Endothelial cell of umbilical vein (primary cell): ENCODE data around the gene C5. TPM values are rescaled to one million over a fixed set of nuclear protein-coding genes. Genes with fewer than 3 reads are reported as not detected.

Experiments used
- BruUV-seq: library from RNA; stranded (reverse); fragments of 400-500 nt; replicated peaks from 2 replicates; lab custom pipeline; 2021; lab: Mats Ljungman, UMichigan
- CTCF ChIA-PET: fragments of 300-600, 350-600 bp; sonication (Branson Sonifier 250); formaldehyde crosslinking; loops from one replicate; lab custom pipeline; 2021; ENCODE audit warnings: antibody characterized with exemption, inconsistent platforms; lab: Charles Lee
- POLR2A ChIA-PET: fragments of 300-600, 350-600 bp; sonication (Branson Sonifier 250); formaldehyde crosslinking; loops from one replicate; lab custom pipeline; 2021; ENCODE audit warnings: antibody characterized with exemption, inconsistent platforms; lab: Charles Lee
- DNase-seq: peaks from one replicate; pipeline ENCODE4 v3.0.0-alpha.2; 2011; ENCODE audit warnings: low read depth, low spot score
- FAIRE-seq: peaks from 2 replicates; lab custom pipeline; 2011; peaks lifted over from hg19 to GRCh38; lab: Jason Lieb, UNC
- H2AFZ ChIP-seq: 2 replicates; pipeline ENCODE4 v1.6.0; 2012; ENCODE audit warnings: low read depth, low read length, control low read depth, inconsistent platforms
- H3K27ac ChIP-seq: 2 replicates; pipeline ENCODE4 v1.5.1; 2011; ENCODE audit warnings: low read depth, mild to moderate bottlenecking, control low read depth, low read length, moderate library complexity; ENCODE audit not compliant: insufficient read depth
- H3K27me3 ChIP-seq, 2 experiments: 2 replicates each; pipeline versions ENCODE4 v1.6.0 to v1.6.1; 2011; ENCODE audit warnings: low read length in 2 of 2, mixed read lengths in 1 of 2; ENCODE audit not compliant: control insufficient read depth in 2 of 2, insufficient read depth in 2 of 2
- H3K36me3 ChIP-seq, 2 experiments: 2 replicates in 1 of 2; 3 replicates in 1 of 2; pipeline ENCODE4 v1.5.1; 2011; ENCODE audit warnings: low read length in 2 of 2, mild to moderate bottlenecking in 1 of 2, moderate library complexity in 1 of 2; ENCODE audit not compliant: control insufficient read depth in 2 of 2, insufficient read depth in 2 of 2; ENCODE audit errors: extremely low read depth in 1 of 2
- H3K4me1 ChIP-seq: 3 replicates; pipeline ENCODE4 v1.5.1; 2011; ENCODE audit warnings: mild to moderate bottlenecking, low read length; ENCODE audit not compliant: control insufficient read depth, insufficient read depth; ENCODE audit errors: extremely low read depth
- H3K4me2 ChIP-seq: 2 replicates; pipeline ENCODE4 v1.6.1; 2011; ENCODE audit warnings: low read length, control low read depth, mixed read lengths; ENCODE audit not compliant: insufficient read depth
- H3K4me3 ChIP-seq, 3 experiments: fragments of 200-600 bp in 1 of 3; sonication (generic), shearing (Covaris generic) in 1 of 3; replicated peaks in 1 of 3; 2 replicates each; pipeline ENCODE4 v1.5.1; 2011 to 2016; ENCODE audit warnings: control low read depth in 3 of 3, low read length in 3 of 3, mild to moderate bottlenecking in 2 of 3, inconsistent platforms in 1 of 3, low read depth in 1 of 3, moderate library complexity in 1 of 3; ENCODE audit not compliant: insufficient read depth in 1 of 3
- H3K79me2 ChIP-seq: 2 replicates; pipeline ENCODE4 v1.6.0; 2012; ENCODE audit warnings: low read length, inconsistent platforms; ENCODE audit not compliant: control insufficient read depth, insufficient read depth
- H3K9ac ChIP-seq: replicated peaks from 2 replicates; pipeline ENCODE3; 2011; ENCODE audit warnings: low read length, control low read depth; ENCODE audit not compliant: insufficient read depth; ENCODE audit errors: extremely low read depth
- H3K9me1 ChIP-seq: replicated peaks from 3 replicates; pipeline ENCODE4 v1.6.0; 2011; ENCODE audit warnings: mild to moderate bottlenecking, low read length; ENCODE audit not compliant: control insufficient read depth, insufficient read depth; ENCODE audit errors: extremely low read depth
- H3K9me3 ChIP-seq: replicated peaks from 2 replicates; pipeline ENCODE4 v1.5.1; 2012; ENCODE audit warnings: low read length, inconsistent platforms; ENCODE audit not compliant: control insufficient read depth, insufficient read depth
- H4K20me1 ChIP-seq: replicated peaks from 2 replicates; pipeline ENCODE3; 2011; ENCODE audit warnings: mild to moderate bottlenecking, low read length; ENCODE audit not compliant: control insufficient read depth, insufficient read depth; ENCODE audit errors: extremely low read depth
- CTCF ChIP-seq, 2 donors: IDR thresholded peaks; 1 replicate in 1 of 2; 2 replicates in 1 of 2; pipeline ENCODE4 v1.5.1; 2011; ENCODE audit warnings: low read length in 2 of 2, mild to moderate bottlenecking in 2 of 2, moderate library complexity in 2 of 2, control low read depth in 1 of 2, inconsistent platforms in 1 of 2, low read depth in 1 of 2; ENCODE audit not compliant: insufficient read depth in 1 of 2; ENCODE audit errors: extremely low read depth in 1 of 2
- FOS ChIP-seq: IDR thresholded peaks from 2 replicates; pipeline ENCODE4 v1.6.1; 2011; ENCODE audit warnings: mild to moderate bottlenecking, low read length, moderate library complexity, borderline replicate concordance; ENCODE audit not compliant: insufficient read depth
- GATA2 ChIP-seq: IDR thresholded peaks from 2 replicates; pipeline ENCODE4 v1.7.0; 2011; ENCODE audit warnings: low read depth, mild to moderate bottlenecking, moderate library complexity, mixed read lengths, low read length; ENCODE audit not compliant: insufficient read length, insufficient read depth
- POLR2A ChIP-seq: IDR thresholded peaks from 2 replicates; pipeline ENCODE4 v1.6.1; 2012; ENCODE audit warnings: low read depth, mild to moderate bottlenecking, control low read depth, low read length
- POLR2AphosphoS5 ChIP-seq: IDR thresholded peaks from 2 replicates; pipeline ENCODE4 v1.6.1; 2012; ENCODE audit warnings: low read depth, mild to moderate bottlenecking, control low read depth, low read length, moderate library complexity; ENCODE audit not compliant: insufficient read depth
- dilution Hi-C: fragments of 300-500 bp; cut with MboI; formaldehyde crosslinking; loops from one replicate; pipeline ENCODE4 v1.15.0; 2019; ENCODE audit warnings: low sequenced_read_pairs; ENCODE audit not compliant: extremely low pct_ligation_motif_present
- intact Hi-C: fragments of 100-400 bp; cut with micrococcal nuclease; formaldehyde crosslinking; loops from one replicate; pipeline ENCODE4 v1.10.0; 2022
- polyA plus RNA-seq, 4 experiments: library from polyadenylated mRNA; depleted of rRNA in 3 of 4; stranded (reverse) in 3 of 4; unstranded in 1 of 4; fragments of >200 nt; gene quantifications; 2 replicates each; pipeline versions ENCODE4 v1.2.1 to v1.2.3, GENCODE V29; 2011 to 2012; ENCODE audit warnings: missing spikeins in 1 of 4
- total RNA-seq: library from RNA; stranded (reverse); gene quantifications from 2 replicates; pipeline ENCODE4 v1.2.3, GENCODE V29; 2021

Gene C5
- total and polyA plus RNA-seq, 2 donors (not counting 3 experiments of a cell fraction or from before 2014, with no cell fraction given), result 0.79 to 1.6 TPM

GRCh38 chr9:120942186-120943001 lies 107.7 kb downstream of the C5 start:
- Histone ChIP-seq H3K79me2 (no peaks in the 10 kb centered on the region), H3K9me1 (no peaks in the 10 kb centered on the region), H2AFZ (peak overlapping the region; percentile 91), H3K36me3 (no peaks in the 10 kb centered on the region), H3K27ac (peak overlapping the region; percentile 43), H3K4me2 (peak overlapping the region; percentile 46), H3K9ac (no peak overlapping the region), H3K4me1 (peaks cover 62% of the 10 kb centered on the region), H3K27me3 (no peaks in the 10 kb centered on the region), H4K20me1 (no peaks in the 10 kb centered on the region), H3K4me3 (no peak overlapping the region), H3K9me3 (no peaks in the 10 kb centered on the region)
- ChIA-PET CTCF (interaction anchor here (0.7 to 2.8 kb wide), 5 partner anchors 39 to 187 kb away, joined by 3 to 13 read pairs (median 3); no protein-coding TSS in a partner anchor), POLR2A (no interaction called here)
- no TSS peak for BruUV-seq
- TF ChIP-seq POLR2AphosphoS5, result no peak
- peak; percentile 76 for TF ChIP-seq GATA2
- no peak for TF ChIP-seq POLR2A
- no peak for TF ChIP-seq CTCF (IDR thresholded peaks at IDR 0.05; ENCODE audit: extremely low read depth in 1 of 2, insufficient read depth in 1 of 2, low read depth in 1 of 2, low read length in 2 of 2)
- TF ChIP-seq FOS, result no peak
- FAIRE-seq, result peak; percentile 53
- intact Hi-C loops (no loop called here), dilution Hi-C loops (no loop called here)
- peak; percentile 77 for DNase-seq
